Fibroblast of villous mesenchyme (primary cell): ENCODE results near the gene SGO2. TPM values are rescaled to one million over a fixed set of nuclear protein-coding genes. Genes with fewer than 3 reads are reported as not detected.

ENCODE experiments used
- DNase-seq: peaks from one replicate; pipeline ENCODE4 v3.0.0-alpha.2; 2010; ENCODE audit warnings: low read depth
- H3K4me3 ChIP-seq: 2 replicates; pipeline ENCODE4 v1.5.1; 2011; ENCODE audit warnings: low read depth, mild to moderate bottlenecking, low read length
- total RNA-seq: library from RNA; depleted of rRNA; stranded (reverse); fragments of >200 nt; gene quantifications from 2 replicates; pipeline ENCODE4 v1.2.3, GENCODE V29; 2012
- TF ChIP-seq, protein P1 (sequence below): IDR thresholded peaks from 2 replicates; pipeline ENCODE4 v1.5.1; 2012; ENCODE audit warnings: low read depth, mild to moderate bottlenecking, low read length; ENCODE audit not compliant: insufficient read depth

Gene SGO2
- total RNA-seq, 1 donor: 12.1 TPM

DNA sequence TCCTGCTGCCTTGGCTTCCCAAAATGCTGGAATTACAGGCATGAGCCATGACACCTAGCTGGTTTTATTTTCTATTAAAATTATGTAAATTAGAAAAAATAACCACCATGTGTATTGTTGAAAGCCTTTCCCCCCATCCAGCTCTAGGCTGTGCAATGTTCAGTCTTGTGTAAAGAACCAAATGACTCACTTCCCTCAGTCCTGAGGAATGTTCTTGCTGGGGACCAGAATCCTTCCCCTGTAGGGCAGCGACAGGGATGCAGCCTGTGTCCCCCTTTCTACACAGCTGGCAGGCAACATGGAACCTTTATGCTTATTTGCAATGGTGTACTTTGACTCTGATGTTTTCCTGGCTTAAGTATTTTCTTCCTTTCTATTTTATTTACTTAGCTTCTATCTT is 89.2 kb downstream of the SGO2 start:
- peak; percentile 76 for DNase-seq
- TF ChIP-seq, protein P1, sequence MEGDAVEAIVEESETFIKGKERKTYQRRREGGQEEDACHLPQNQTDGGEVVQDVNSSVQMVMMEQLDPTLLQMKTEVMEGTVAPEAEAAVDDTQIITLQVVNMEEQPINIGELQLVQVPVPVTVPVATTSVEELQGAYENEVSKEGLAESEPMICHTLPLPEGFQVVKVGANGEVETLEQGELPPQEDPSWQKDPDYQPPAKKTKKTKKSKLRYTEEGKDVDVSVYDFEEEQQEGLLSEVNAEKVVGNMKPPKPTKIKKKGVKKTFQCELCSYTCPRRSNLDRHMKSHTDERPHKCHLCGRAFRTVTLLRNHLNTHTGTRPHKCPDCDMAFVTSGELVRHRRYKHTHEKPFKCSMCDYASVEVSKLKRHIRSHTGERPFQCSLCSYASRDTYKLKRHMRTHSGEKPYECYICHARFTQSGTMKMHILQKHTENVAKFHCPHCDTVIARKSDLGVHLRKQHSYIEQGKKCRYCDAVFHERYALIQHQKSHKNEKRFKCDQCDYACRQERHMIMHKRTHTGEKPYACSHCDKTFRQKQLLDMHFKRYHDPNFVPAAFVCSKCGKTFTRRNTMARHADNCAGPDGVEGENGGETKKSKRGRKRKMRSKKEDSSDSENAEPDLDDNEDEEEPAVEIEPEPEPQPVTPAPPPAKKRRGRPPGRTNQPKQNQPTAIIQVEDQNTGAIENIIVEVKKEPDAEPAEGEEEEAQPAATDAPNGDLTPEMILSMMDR: peak; percentile 19
- H3K4me3 ChIP-seq: no peak overlapping the region

DNA sequence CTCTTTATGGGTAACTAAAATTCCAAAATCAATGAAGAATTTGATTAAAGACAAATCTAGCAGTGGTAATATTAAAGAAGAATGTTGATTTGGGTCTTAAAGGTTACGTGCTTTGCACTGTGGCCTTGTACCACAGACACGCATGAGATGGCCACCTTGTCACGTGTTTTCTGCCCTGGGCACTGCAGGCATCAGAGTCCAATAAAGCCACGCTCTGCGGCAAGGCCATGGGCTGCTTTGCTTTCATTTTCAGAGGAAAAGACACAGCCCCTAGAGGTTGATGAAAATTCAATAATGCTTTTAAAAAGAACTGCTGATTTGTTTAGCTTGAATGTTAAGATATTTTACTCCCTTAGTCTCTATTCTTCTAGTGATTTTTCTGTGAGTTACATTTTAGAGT is 90.2 kb downstream of the SGO2 start:
- TF ChIP-seq, protein P1: no peak
- no peak for DNase-seq
- H3K4me3 ChIP-seq: no peak overlapping the region

DNA sequence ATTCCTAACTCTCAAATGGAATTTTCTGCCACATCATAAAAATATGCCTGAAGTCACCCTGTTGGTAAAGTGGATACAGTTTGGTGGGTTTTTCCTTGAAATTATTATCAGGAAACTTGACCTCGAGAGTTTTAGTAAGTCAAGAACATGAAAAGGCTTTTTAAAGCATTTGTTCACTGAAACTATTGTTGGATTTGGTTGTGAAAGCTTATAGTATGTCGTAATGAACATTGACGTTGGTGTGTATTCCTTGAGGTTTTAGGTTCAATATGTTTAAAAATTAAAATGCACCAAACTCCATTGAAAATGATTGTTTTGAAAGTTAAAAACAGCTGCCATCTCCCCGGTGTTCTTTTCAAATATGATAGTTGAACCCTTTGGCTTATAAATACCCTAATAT is 90.6 kb downstream of the SGO2 start:
- TF ChIP-seq, protein P1: no peak
- no peak overlapping the region for H3K4me3 ChIP-seq
- DNase-seq: peak; percentile 57

DNA sequence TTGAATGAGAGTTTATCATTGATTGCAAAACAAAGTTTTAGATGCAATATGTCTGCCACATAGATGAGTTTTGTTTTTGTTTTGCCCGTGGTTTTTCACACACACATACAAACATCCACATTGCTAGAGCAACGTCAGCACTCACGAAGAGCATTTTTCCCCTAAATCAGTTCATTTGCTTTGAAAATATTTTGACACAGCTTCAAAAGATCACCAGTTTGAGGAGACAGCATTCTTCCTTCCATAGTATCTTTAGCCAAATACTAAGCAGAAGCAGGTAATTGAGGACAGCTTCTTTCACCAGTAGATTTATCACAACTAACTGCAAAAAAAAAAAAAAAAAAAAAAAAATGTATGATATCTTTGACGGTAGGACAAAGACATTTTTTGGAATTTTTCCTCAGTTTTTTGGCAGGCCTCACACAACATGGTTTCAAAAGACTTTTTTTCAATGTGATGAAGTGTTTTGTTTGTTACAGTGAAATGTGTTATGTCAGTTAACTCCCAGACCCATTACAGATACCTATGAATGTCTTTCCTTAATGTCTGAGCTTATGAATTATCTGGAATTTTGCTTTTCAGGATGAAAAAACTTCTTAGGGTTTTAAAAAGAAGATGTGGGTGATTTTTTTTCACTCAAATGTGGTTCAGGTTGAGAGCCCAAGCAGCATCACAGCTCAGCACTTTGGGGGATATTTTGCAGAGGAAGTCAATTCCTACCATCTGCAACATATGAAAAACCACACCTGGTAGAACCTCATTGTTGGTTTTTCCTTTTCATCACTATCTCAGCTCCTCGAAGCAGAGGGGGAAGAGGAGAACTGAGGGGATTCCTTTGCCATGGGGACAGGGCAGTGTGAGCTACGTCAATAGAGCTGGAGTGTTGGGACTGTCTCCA is 91.4 kb downstream of the SGO2 start:
- peak; percentile 71 for DNase-seq
- no peak overlapping the region for H3K4me3 ChIP-seq
- TF ChIP-seq, protein P1: no peak

DNA sequence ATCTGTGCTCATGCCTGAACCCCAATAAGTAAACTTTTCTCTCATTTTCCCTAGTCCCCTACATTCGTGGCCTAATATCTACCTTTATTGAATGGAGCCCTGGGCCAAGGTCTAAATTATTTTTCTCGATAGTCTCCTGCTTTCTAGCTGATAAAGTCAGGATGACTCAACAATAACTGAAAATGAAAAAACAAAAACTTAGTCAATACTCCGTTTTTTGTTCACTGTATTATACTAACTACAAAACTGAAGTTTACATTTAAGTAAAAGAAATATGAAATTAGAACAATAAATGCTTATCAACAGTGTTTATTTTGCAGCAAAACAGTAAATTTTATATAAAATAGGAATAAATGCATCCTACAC is 92.0 kb downstream of the SGO2 start:
- DNase-seq: no peak
- H3K4me3 ChIP-seq: no peak overlapping the region
- TF ChIP-seq, protein P1: no peak

DNA sequence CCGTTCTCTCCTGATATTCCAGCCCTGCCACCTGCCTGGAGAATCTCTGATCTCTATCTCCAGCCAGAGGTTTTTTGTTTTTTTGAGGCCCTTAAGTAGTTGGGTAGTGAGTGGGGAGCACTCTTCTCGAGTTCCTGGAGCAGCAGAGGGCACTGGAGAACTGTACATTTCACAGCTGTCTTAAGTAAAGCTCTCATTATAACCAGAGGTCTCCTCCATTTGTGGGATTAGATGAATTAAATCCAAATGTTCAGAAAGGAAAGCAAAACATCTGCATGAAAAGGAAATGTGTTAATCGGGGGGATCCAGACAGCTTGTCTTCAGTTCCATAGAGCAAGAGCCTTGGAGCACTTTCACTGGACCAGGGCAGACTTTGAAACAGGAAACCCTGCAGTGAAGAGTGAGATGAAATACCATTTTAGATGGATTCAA is 92.6 kb downstream of the SGO2 start:
- H3K4me3 ChIP-seq: no peak overlapping the region
- DNase-seq: peak; percentile 58
- TF ChIP-seq, protein P1: peak; percentile 23
